Endometrium (tissue), 2 donors: ENCODE results near the gene CEACAM1.
"Not testable (repeated sequence)": the region's sequence is repeated elsewhere in the genome, so short reads cannot be mapped to it uniquely, and the experiment has no call there.

ENCODE experiments used
- FAIRE-seq: peaks from 2 replicates; lab custom pipeline; 2012; peaks lifted over from hg19 to GRCh38; lab: Jason Lieb, UNC
- donor health status: control.
- donor health status: control.

The CEACAM1 gene

GRCh38 chr19:42548552-42548951, 20.3 kb upstream of the CEACAM1 start:
- FAIRE-seq, result no peak

GRCh38 chr19:42547929-42548328, 19.6 kb upstream of the CEACAM1 start:
- no peak for FAIRE-seq

GRCh38 chr19:42546831-42547500, 18.7 kb upstream of the CEACAM1 start:
- FAIRE-seq, result no peak

- FAIRE-seq, result no peak
These were observed 15.9 kb upstream of the CEACAM1 start for GRCh38 chr19:42544146-42544545.

GRCh38 chr19:42542791-42543190, 14.5 kb upstream of the CEACAM1 start:
- no peak for FAIRE-seq

DNA sequence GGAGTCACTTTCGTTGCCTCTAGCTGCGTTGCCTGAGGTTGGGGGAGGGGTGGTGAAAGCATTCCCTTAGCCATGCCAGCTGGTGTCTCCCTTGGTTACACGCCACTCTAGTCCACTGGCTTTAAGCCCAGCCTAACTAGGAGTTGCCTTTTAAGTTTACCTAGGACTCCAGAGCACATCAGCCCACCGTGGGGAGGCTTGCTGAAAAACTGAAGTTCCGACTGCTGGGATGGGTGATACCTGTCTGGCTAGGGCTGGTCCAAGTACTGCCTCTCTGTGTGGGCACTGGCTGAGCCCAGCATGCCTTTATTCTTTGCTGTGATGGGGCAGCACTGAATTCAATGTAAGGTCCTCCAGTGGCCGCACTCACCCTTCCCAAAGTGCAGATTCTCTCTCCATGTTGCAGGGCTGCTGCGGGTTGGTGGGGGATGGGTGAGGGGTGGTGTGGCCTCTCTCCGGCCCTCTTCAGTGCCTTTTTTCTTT, 11.8 kb upstream of the CEACAM1 start:
- FAIRE-seq, result no peak

DNA sequence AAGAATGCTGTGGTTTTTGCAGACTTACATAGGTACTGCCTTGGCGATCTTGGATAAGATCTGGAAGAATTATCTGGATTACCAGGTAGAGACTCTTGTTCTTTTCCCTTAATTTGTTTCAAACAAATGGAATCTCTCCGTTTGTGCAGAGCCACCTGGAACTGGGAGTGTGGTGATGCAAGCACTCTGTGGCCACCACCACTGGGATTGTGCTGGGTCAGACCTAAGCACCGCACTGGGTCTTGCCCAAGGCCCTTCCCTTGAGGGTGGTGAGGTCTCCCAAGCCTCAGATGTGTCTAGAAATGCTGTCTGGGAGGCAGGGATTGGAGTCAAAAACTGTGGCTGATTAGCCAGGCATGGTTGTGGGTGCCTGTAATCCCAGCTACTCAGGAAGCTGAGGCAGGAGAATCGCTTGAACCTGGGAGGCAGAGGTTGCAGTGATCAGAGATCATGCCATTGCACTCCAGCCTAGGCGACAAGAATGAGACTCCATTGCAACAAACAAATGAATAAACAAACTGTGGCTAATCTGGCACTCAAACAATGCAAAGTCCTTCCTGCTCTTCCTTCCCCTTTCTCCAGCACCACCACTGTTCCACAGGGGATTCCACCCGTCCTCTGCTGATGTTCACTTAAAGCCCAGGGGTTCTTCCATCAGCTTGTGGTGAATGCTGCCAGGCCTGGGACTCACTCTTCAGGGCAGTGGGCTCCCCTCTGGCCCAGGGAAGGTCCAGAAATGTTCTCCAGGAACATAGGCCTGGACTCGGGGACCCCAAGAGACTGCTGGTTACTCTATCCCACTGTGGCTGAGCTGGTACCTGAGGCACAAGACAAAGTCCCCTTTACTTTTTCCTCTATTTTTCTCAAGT, 10.8 kb upstream of the CEACAM1 start:
- FAIRE-seq, result no peak

DNA sequence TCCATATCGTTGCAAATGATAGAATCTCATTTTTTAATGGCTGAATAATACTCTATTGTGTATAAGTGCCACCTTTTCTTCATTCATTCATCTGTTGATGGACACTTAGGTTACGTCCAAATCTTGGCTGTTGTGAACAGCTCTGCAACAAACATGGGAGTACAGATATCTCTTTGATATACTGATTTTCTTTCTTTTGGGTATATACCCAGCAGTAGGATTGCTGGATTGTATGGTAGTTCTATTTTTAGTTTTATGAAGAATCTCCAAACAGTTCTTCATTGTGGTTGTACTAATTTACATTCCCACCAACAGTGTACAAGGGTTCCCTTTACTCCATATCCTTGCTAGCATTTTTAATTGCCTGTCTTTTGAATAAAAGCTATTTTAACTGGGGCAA, 7.0 kb upstream of the CEACAM1 start:
- FAIRE-seq, result not testable (repeated sequence)

- no peak for FAIRE-seq
These were observed 6.1 kb upstream of the CEACAM1 start for GRCh38 chr19:42534391-42534790.

DNA sequence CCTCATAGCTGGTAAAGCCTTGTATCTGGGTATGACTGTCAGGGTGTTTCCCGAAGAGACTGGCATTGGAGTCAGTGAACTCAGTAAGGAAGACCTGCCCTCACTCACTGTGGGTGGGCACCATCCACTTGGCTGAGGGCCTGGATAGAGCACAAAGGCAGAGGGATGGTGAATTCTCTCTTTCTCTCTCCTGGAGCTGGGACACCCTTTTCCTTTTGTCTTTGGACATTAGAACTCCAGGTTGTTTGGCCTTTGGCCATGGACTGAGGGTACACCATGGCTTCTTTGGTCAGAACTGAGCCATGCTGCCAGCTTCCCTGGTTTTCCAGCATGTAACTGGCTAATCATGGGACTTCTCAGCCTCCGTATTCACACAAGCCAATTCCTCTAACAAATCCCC, 4.6 kb upstream of the CEACAM1 start:
- FAIRE-seq, result no peak

DNA sequence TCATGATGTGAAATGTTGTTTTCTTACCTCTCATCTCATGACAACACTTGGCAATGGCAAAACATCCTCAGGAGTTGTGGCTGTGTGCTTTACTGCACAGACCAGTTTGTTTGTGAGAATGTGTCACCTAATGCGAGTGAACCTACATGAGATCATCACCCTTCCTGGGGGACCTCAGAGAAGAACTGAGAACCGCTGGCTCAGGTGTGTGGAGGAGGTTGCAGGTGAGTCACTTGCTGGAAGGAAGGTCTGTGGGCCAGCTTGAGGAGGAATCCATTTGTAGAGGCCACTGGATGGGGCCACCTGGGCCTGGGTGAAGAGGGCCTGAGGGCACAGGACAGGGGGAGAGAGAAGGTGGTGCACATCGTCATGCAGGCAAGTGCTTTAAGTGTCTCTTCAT, 3.0 kb upstream of the CEACAM1 start:
- FAIRE-seq, result no peak

DNA sequence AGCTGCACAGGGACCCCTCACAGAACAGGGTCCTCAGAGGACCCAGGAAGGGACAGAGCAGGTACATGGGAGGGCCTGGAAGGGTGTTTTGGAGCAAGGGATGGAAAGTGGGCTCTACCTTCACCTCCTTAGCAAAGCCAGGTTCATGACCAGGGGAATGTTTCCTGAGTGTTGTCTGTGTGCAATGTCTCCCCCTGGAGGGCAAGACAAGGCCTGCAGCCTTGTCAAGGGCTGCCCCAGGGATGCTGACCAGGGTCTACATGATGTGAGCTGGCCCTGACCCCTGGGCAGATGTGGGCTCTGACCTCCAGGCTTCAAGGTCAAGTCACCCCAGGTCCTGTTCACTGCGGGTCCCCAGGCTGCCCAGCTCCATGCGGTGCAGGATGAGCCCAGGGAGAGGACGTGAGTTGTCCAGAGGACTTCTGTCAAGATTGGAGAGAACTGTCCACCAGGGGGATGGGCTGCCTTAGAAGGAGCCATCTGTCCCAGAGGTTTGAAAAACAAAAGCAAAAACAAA, 1.0 kb upstream of the CEACAM1 start:
- FAIRE-seq, result no peak

DNA sequence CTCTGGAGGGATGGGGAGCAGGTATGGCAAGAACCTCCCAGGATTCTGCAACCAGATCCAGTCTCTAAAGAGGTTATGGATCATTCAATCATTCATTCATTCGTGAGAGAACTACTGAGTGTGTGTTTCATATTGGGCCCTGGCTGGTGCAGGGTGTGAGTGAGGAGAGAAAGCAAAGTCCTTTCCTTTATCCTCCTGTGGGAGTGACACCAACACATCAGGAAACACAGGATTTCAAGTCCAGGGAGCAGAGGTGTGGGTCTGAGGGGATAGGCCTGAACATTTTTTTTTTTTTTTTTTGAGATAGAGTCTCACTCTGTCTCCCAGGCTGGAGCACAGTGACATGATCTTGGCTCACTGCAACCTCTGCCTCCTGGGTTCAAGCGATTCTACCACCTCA, 3.3 kb downstream of the CEACAM1 start:
- FAIRE-seq, result no peak

DNA sequence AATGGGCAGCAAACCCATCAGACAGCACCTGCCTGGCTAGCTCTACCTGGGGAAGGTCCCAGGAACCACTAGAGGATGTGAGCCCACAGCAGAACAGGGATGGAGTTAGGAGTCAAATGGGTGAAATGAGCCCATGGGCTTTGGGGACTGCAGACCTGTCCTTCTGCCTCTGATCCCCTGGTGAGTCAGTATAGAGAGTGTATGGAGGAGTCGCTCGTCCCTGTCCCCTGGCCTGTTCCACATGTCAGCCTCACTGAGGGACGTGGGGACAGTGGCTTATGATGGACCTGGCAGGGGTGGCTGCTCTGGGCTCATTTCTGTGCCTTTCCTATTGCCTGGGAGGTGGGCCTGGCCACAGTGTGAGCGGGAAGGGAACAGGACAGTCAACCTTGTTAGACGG, 4.0 kb downstream of the CEACAM1 start:
- FAIRE-seq, result no peak

- FAIRE-seq, result not testable (repeated sequence)
These were observed 6.0 kb downstream of the CEACAM1 start for GRCh38 chr19:42522262-42522661.

- FAIRE-seq, result no peak
These were observed 6.8 kb downstream of the CEACAM1 start for GRCh38 chr19:42521346-42522030.

GRCh38 chr19:42519108-42519507, 9.2 kb downstream of the CEACAM1 start:
- no peak for FAIRE-seq

DNA sequence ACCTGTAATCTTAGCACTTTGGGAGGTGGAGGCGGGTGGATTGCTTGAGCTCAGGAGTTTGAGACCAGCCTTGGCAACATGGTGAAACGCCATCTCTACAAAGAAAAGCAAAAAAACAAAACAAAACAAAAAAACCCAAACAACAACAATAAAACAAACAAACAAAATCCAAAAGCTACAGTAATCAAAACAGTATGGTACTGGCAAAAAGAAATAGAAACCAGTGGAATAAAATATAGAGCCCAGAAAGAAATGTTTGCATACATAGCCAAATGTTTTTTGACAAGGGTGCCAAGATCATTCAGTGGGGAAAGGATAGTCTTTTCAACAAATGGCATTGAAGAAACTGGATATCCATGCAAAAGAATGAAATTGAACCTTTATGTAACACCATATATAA, 11.5 kb downstream of the CEACAM1 start:
- FAIRE-seq, result no peak

- FAIRE-seq, result no peak
These were observed 12.9 kb downstream of the CEACAM1 start for GRCh38 chr19:42515241-42515832.

DNA sequence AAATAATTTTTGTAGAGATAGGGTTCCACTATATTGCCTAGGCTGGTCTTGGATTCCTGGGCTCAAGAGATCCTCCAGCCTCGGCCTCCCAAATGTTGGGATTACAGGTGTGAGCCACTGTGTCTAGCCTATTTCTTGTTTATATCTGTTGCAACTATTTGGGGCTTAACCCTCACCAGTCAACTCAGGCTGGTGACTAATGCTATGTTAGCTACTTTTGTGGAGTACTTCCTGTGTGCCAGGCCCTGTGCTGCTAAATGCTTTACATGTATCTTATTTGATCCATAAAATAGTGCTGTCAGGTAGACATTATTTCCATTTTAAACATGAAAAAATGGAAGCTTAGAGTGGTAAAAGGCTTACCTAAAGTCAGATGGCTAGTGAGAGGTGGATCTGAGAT, 13.8 kb downstream of the CEACAM1 start:
- no peak for FAIRE-seq

- FAIRE-seq, result no peak
These were observed 15.5 kb downstream of the CEACAM1 start for GRCh38 chr19:42512743-42513304.

GRCh38 chr19:42512130-42512636, 16.1 kb downstream of the CEACAM1 start:
- no peak for FAIRE-seq
